GM12874 (cell line): Measurements from ENCODE around the gene ZNF322.

Experiments
- TF ChIP-seq, protein P1 (sequence below): IDR thresholded peaks from 2 replicates; pipeline ENCODE4 v1.5.1; 2011; ENCODE audit warnings: low read depth, mild to moderate bottlenecking, control low read depth, low read length, moderate library complexity; ENCODE audit not compliant: insufficient read depth

ZNF322 gene

DNA sequence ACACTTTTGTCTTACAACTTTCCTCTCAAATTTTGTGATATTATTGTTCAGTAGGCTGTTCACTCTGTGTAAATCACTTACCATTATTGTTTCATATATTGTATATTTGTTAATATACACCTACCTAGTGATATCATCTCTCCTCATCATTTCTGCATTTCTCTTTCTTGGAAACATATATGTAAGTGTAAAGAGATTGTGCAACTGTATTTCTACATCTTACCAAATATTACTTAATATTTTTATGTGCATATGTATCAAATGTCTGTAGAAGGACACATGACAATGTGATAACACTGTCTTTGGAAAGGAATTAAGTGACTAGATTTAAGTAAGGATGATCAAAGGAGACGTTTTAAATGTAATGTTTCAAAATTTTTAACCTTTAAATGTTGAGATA is 30.2 kb downstream of the ZNF322 start:
- TF ChIP-seq, protein P1, sequence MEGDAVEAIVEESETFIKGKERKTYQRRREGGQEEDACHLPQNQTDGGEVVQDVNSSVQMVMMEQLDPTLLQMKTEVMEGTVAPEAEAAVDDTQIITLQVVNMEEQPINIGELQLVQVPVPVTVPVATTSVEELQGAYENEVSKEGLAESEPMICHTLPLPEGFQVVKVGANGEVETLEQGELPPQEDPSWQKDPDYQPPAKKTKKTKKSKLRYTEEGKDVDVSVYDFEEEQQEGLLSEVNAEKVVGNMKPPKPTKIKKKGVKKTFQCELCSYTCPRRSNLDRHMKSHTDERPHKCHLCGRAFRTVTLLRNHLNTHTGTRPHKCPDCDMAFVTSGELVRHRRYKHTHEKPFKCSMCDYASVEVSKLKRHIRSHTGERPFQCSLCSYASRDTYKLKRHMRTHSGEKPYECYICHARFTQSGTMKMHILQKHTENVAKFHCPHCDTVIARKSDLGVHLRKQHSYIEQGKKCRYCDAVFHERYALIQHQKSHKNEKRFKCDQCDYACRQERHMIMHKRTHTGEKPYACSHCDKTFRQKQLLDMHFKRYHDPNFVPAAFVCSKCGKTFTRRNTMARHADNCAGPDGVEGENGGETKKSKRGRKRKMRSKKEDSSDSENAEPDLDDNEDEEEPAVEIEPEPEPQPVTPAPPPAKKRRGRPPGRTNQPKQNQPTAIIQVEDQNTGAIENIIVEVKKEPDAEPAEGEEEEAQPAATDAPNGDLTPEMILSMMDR: no peak

DNA sequence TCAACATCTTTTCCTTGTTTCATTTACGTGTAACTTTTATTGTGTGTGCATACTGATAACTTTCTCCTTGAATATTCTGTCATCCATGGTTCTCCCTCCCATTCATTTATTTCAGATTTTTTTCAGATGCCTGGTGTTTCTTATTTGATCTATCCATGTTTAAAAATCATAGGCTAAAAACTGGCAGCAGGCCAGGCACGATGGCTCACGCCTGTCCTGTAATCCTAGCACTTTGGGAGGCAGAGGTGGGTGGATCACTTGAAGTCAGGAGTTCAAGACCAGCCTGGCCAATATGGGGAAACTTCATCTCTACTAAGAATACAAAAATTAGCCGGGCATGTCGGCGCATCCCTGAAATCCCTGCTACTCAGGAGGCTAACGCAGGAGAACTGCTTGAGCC is 31.7 kb downstream of the ZNF322 start:
- TF ChIP-seq, protein P1: no peak

DNA sequence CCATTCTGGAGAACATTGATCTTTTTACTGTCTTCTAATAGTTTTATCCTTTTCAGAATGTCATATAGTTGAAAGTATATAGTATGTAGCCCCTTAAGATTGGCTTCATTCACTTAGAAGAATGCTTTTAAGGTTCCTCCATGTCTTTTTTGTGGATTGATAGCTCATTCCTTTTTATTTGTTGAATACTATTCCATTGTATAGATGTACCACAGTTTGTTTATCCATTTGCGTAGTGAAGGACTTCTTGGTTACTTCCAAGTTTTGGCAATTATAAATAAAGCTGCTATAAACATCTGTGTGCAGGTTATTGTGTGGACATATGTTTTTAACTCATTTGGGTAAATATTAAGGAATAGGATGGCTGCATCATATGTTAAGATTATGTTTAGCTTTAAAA is 35.0 kb downstream of the ZNF322 start:
- TF ChIP-seq, protein P1: no peak

DNA sequence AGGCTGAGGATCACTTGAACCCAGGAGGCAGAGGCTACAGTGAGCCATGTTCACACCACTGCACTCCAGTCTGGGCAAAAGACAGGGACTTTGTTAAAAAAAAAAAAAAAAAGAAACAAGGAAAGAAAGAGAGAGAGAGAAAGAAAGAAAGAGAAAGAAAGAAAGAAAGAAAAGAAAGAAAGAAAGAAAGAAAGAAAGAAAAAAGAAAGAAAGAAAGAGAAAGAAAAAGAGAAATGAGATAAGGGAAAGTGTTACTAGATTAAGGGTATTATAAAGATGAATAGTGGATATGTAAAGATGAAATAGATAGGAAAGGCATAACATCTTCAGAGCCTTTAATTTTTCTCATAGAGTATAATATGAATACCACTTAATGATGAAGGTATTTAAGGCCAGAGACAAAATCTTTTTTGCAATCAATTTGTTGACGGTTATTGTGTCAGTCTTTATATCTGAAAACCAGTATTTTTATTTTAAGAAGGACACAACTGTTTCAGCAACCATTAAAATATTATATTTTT is 36.1 kb downstream of the ZNF322 start:
- TF ChIP-seq, protein P1: no peak

DNA sequence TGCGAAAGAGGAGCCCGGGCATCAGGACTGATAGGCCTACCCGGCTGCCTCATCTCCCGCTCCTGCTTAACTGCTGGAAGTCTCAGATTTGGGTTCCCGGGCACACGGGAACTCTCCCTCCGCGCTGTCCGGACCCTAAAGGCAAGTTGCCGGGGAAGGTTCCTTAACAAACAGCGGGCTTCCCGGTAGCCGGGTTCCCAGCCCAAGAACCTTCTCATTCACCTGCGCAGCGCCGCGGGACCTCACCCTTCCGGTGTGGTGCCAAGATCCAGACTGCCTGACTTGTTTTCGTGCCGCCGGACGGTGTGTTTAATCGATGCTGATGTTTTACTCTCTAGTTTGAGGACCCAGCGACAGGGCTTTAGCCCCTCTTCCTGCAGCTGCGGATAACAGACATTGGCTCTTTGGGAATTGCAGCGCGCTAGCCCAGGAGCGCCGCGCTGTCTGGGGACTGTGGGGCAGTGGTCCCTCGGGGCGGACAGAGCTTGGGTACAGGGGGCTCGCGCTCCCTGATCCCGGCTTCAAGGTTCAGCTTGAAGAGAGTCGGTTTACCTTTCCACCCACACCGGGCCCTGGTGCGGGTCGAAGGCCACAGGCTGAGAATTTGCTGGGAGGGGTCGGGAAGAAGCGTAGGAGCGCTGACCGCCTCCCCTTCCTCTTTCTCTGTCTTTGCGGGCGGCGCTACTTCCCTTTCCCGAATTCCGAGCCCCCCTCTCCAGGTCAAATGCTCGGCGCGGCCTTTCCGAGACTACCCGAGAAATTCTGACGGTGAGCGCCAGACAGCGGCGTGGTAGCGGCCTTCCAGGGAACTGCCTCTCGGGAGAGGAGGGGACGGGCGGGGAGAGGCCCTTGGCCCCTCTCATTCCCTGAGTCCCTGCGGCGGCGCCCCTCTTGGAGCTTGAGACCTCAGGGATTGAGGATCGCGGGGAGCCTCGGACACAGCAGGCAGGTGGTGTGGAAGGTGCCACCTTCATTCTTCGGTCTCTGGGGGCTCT is 45.6 kb downstream of the ZNF322 start:
- TF ChIP-seq, protein P1: no peak

DNA sequence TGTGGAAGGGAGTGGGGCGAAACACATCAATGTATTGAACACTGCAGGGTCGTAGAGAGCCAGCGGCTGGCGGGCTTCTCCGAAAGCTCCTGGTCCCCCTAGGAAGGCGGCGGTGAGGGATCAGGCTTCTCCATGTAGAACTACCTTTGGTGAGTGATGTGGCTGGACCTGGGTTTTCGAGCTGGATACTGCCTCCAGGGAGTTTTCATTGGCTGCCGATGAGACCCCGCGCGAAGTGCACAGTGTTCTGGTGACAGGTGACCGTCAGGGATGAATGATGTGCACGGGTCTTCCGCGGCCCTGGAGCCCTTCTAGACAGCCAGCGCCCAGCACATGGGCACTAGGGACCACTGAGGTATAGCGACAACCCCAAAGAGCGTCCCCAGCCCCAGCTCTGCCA is 46.3 kb downstream of the ZNF322 start:
- TF ChIP-seq, protein P1: no peak

DNA sequence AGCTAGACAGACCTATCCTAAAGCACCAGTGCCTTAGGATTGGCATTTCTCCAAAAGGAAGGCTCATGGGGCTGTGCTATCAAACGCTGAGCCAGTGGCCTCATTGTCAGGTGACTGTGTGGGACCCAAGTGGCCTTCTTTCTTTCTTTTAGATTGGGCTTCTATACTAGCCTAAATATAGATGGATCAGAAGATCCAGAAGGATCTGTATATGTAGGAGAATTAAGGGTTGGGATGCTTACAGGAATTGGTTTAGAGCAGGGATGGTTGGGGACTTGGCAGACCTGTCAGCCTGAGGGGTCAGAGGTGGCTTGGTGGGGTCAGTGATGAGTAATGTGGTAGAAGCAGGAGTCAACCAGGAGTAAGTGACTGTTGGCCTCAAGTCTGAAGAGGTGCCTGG is 47.9 kb downstream of the ZNF322 start:
- TF ChIP-seq, protein P1: no peak
